B cell (primary cell): Measurements from ENCODE around the gene TRIM2. TPM values are rescaled to one million over a fixed set of nuclear protein-coding genes. Genes with fewer than 3 reads are reported as not detected.

Experiments used
- ATAC-seq: fragments of 200-7000 bp; cut with Tn5 transposase; one replicate; pipeline ENCODE4 v1.10.0; 2021; ENCODE audit warnings: low read depth, mild to moderate bottlenecking, moderate number of reproducible peaks, moderate library complexity
- CTCF ChIA-PET: fragments of 350-600 bp; sonication (Branson Sonifier 250); formaldehyde crosslinking; loops from one replicate; lab custom pipeline; 2021; ENCODE audit warnings: antibody characterized with exemption, inconsistent platforms; lab: Charles Lee
- POLR2A ChIA-PET: fragments of 350-600 bp; sonication (Branson Sonifier 250); formaldehyde crosslinking; loops from one replicate; lab custom pipeline; 2021; ENCODE audit warnings: antibody characterized with exemption; lab: Charles Lee
- DNase-seq: peaks from one replicate; pipeline ENCODE4 v3.0.0; 2013
- H2AFZ ChIP-seq: 2 replicates; pipeline ENCODE4 v1.6.1; 2012; ENCODE audit warnings: mild to moderate bottlenecking, low read depth, low read length; ENCODE audit not compliant: insufficient read depth, poor library complexity, severe bottlenecking
- H3K27ac ChIP-seq, 2 donors: 1 replicate in 1 of 2; 2 replicates in 1 of 2; pipeline ENCODE4 v1.5.1; 2012 to 2013; ENCODE audit warnings: low read length in 2 of 2, mild to moderate bottlenecking in 2 of 2, moderate library complexity in 1 of 2
- H3K27me3 ChIP-seq, 4 experiments: fragments of 200-600 bp in 1 of 4; sonication (generic) in 1 of 4; replicated peaks in 1 of 4; 1 replicate in 2 of 4; 2 replicates in 2 of 4; pipeline versions ENCODE4 v1.6.1 to v1.7.0; 2013 to 2016; ENCODE audit warnings: low read length in 3 of 4, mild to moderate bottlenecking in 2 of 4, mixed read lengths in 1 of 4, moderate library complexity in 1 of 4; ENCODE audit not compliant: insufficient read depth in 4 of 4, control insufficient read depth in 3 of 4; ENCODE audit errors: control extremely low read depth in 1 of 4
- H3K36me3 ChIP-seq, 2 experiments: replicated peaks in 1 of 2; 1 replicate in 1 of 2; 2 replicates in 1 of 2; pipeline versions ENCODE4 v1.6.1 to v1.7.1; 2013; ENCODE audit warnings: low read length in 1 of 2; ENCODE audit not compliant: insufficient read depth in 2 of 2, control insufficient read depth in 1 of 2; ENCODE audit errors: control extremely low read depth in 1 of 2, extremely low read depth in 1 of 2
- H3K4me1 ChIP-seq, 2 donors: fragments of 200-600 bp in 1 of 2; sonication (generic) in 1 of 2; 1 replicate in 1 of 2; 2 replicates in 1 of 2; pipeline versions ENCODE4 v1.5.1 to v1.6.1; 2013 to 2017; ENCODE audit warnings: low read length in 2 of 2; ENCODE audit not compliant: control insufficient read depth in 2 of 2, insufficient read depth in 2 of 2
- H3K4me2 ChIP-seq: replicated peaks from 2 replicates; pipeline ENCODE3; 2012; ENCODE audit warnings: mild to moderate bottlenecking, low read depth, low read length; ENCODE audit not compliant: poor library complexity, severe bottlenecking
- H3K4me3 ChIP-seq, 5 experiments: fragments of 200-600 bp in 1 of 5; sonication (generic) in 1 of 5; 1 replicate in 3 of 5; 2 replicates in 2 of 5; pipeline versions ENCODE4 v1.5.1 to v1.7.0; 2011 to 2016; ENCODE audit warnings: low read length in 4 of 5, mild to moderate bottlenecking in 4 of 5, low read depth in 2 of 5, control low read depth in 1 of 5, moderate library complexity in 1 of 5; ENCODE audit not compliant: insufficient read depth in 1 of 5; ENCODE audit errors: control extremely low read depth in 1 of 5, extremely low read depth in 1 of 5
- H3K79me2 ChIP-seq: fragments of 200-600 bp; sonication (generic); one replicate; pipeline ENCODE4 v1.6.0; 2016; ENCODE audit warnings: low read length; ENCODE audit not compliant: control insufficient read depth, insufficient read depth
- H3K9ac ChIP-seq: fragments of 200-600 bp; sonication (generic); 2 replicates; pipeline ENCODE4 v1.6.1; 2017; ENCODE audit warnings: mild to moderate bottlenecking, low read length, moderate library complexity
- H3K9me3 ChIP-seq, 3 donors: one replicate each; pipeline versions ENCODE4 v1.6.1 to v1.7.1; 2013; ENCODE audit warnings: low read length in 2 of 3; ENCODE audit not compliant: control insufficient read depth in 2 of 3, insufficient read depth in 1 of 3; ENCODE audit errors: control extremely low read depth in 1 of 3
- H4K20me1 ChIP-seq: 2 replicates; pipeline ENCODE4 v1.6.0; 2012; ENCODE audit warnings: mild to moderate bottlenecking, low read length; ENCODE audit not compliant: insufficient read depth, control insufficient read depth, poor library complexity, severe bottlenecking
- H3K27ac Mint-ChIP-seq: one replicate; pipeline ENCODE4 v1.8.0; 2021; ENCODE audit warnings: mixed read lengths
- H3K27me3 Mint-ChIP-seq: one replicate; pipeline ENCODE4 v1.8.0; 2021; ENCODE audit warnings: mixed read lengths
- H3K4me1 Mint-ChIP-seq: one replicate; pipeline ENCODE4 v1.8.0; 2021; ENCODE audit warnings: mixed read lengths
- H3K4me3 Mint-ChIP-seq: one replicate; pipeline ENCODE4 v1.8.0; 2021; ENCODE audit warnings: mixed read lengths
- H3K9me3 Mint-ChIP-seq: one replicate; pipeline ENCODE4 v1.8.0; 2022; ENCODE audit warnings: mixed read lengths; ENCODE audit not compliant: insufficient read depth
- EZH2 ChIP-seq: IDR thresholded peaks from 2 replicates; pipeline ENCODE4 v1.6.1; 2012; ENCODE audit warnings: borderline replicate concordance, low read depth, mild to moderate bottlenecking, moderate library complexity, low read length; ENCODE audit not compliant: insufficient read depth, poor library complexity, severe bottlenecking
- WGBS: methylation state at CpG from one replicate; pipeline ENCODE4 v1.1.5; 2013; ENCODE audit warnings: missing lambda C conversion rate; ENCODE audit not compliant: insufficient coverage; 5-methylcytosine and 5-hydroxymethylcytosine counted together
- intact Hi-C: fragments of 100-400 bp; cut with micrococcal nuclease; formaldehyde crosslinking; loops from one replicate; pipeline ENCODE4 v1.10.0; 2022
- polyA plus RNA-seq: library from polyadenylated mRNA; depleted of rRNA; stranded (reverse); fragments of >200 nt; gene quantifications from 2 replicates; pipeline ENCODE4 v1.2.3, GENCODE V29; 2012
- total RNA-seq, 2 donors: library from RNA; stranded (reverse); fragments of 120-200 nt in 1 of 2; gene quantifications; 1 replicate in 1 of 2; 2 replicates in 1 of 2; pipeline versions ENCODE4 v1.2.3 to v1.2.4, GENCODE V29; 2013 to 2022
- TF ChIP-seq, protein P1 (sequence below): fragments of 200-600 bp; IDR thresholded peaks from one replicate; pipeline ENCODE4 v1.8.0; 2022; ENCODE audit warnings: antibody characterized with exemption, mild to moderate bottlenecking

TRIM2 gene
- total and polyA plus RNA-seq, 2 donors (not counting 1 experiment from before 2014, with no cell fraction given): 1.2 to 6.4 TPM

DNA sequence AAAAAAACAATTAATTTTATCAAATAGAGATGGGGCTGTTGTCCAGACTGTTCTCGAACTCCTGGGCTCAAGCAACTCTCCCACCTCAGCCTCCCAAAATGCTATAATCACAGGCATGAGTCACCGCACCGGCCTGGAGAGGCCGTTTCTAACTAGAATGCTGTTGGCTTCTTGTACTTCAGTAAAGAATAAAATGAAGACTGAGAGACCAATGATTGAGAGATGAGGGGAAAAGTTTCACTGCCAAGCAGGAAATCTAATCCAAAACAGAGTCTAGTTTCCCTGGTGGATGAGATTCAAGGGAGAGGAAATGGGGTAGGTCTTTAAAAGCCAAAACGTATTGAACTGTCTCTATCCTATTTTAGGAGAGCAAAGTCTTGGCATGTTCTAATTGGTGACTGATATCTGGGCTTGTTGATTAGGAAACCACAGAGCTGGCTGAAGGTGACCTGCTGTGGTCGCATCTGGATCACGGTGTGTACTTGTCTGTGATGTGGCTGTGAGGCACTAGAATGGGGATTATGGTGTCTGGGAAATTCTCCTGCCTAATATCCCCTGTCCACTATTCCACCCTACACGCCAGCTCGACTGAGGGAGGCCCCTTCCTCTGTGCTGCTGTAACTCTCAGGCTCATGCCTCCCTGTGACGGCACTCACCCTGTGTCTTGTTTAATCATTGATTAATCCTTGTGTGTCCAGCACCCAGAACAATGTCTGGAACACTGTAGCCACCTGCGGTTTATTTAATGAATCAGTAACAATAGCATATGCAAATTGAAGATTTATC, 15.0 kb upstream of the TRIM2 start:
- Histone ChIP-seq H3K4me3 (no peak overlapping the region), H2AFZ (no peak overlapping the region), H3K9ac (no peak overlapping the region), H3K4me2 (no peak overlapping the region), H3K79me2 (no peaks in the 10 kb centered on the region), H4K20me1 (no peaks in the 10 kb centered on the region), H3K27me3 (peaks cover 0 to 7% (median 3%) of the 10 kb centered on the region in 4 experiments), H3K36me3 (no peaks in the 10 kb centered on the region), H3K4me1 (no peaks in the 10 kb centered on the region), H3K27ac (no peak overlapping the region), H3K9me3 (peaks cover 0 to 3% (median 0%) of the 10 kb centered on the region in 3 donors)
- no peaks in the 10 kb centered on the region for H3K9me3 Mint-ChIP-seq
- CTCF ChIA-PET: no interaction called here
- ATAC-seq (no peak), DNase-seq (no peak)
- H3K4me3 Mint-ChIP-seq: no peak overlapping the region
- no peak for TF ChIP-seq EZH2
- TF ChIP-seq, protein P1, sequence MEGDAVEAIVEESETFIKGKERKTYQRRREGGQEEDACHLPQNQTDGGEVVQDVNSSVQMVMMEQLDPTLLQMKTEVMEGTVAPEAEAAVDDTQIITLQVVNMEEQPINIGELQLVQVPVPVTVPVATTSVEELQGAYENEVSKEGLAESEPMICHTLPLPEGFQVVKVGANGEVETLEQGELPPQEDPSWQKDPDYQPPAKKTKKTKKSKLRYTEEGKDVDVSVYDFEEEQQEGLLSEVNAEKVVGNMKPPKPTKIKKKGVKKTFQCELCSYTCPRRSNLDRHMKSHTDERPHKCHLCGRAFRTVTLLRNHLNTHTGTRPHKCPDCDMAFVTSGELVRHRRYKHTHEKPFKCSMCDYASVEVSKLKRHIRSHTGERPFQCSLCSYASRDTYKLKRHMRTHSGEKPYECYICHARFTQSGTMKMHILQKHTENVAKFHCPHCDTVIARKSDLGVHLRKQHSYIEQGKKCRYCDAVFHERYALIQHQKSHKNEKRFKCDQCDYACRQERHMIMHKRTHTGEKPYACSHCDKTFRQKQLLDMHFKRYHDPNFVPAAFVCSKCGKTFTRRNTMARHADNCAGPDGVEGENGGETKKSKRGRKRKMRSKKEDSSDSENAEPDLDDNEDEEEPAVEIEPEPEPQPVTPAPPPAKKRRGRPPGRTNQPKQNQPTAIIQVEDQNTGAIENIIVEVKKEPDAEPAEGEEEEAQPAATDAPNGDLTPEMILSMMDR: no peak
- POLR2A ChIA-PET: no interaction called here
- 84% methylated on average over 7 of the region's 11 CpGs for WGBS
- no peaks in the 10 kb centered on the region for H3K4me1 Mint-ChIP-seq
- no peak overlapping the region for H3K27ac Mint-ChIP-seq
- intact Hi-C loops: no loop called here
- peaks cover 24% of the 10 kb centered on the region for H3K27me3 Mint-ChIP-seq

DNA sequence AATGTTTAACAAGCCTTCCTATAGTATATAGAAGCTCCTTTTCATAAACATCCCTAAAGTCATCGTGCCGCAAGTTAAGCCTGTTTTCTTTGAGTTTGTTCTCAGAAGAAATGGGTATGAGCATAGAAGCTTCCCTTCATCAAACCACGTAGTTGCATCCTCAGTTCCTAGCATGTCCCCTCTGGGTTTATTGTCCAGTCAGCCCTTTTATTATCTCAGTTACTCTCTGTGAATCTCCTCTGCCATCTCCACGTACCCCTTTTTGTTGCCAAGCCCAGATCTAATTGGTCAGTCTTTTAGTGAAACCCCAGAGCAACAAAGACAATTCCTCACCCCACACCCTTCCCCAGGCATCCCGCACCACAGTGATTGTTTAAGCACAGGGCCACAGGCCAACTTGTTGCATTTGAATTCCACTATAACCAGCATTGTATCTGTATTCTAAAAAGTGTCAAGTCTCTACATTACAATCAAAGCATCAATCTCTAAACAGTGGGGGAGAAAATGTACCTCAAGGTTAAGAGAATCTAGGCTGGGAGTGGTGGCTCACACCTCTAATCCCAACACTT, 12.4 kb upstream of the TRIM2 start:
- CTCF ChIA-PET: no interaction called here
- POLR2A ChIA-PET: no interaction called here
- no peak overlapping the region for H2AFZ ChIP-seq
- Mint-ChIP-seq H3K9me3 (no peaks in the 10 kb centered on the region), H3K4me3 (no peak overlapping the region), H3K27ac (no peak overlapping the region), H3K27me3 (peaks cover 16% of the 10 kb centered on the region), H3K4me1 (no peaks in the 10 kb centered on the region)
- H3K9me3 ChIP-seq: peaks cover 0 to 3% (median 0%) of the 10 kb centered on the region in 3 donors
- peaks cover 0 to 5% (median 0%) of the 10 kb centered on the region in 4 experiments for H3K27me3 ChIP-seq
- intact Hi-C loops: no loop called here
- 92% methylated on average over 2 of the region's 5 CpGs for WGBS
- no peaks in the 10 kb centered on the region for H3K79me2 ChIP-seq
- TF ChIP-seq, protein P1: no peak
- H3K9ac ChIP-seq: no peak overlapping the region
- H3K27ac ChIP-seq: no peak overlapping the region
- H4K20me1 ChIP-seq: no peaks in the 10 kb centered on the region
- DNase-seq: no peak
- no peak overlapping the region for H3K4me3 ChIP-seq
- ATAC-seq: no peak
- H3K4me1 ChIP-seq: no peaks in the 10 kb centered on the region
- no peaks in the 10 kb centered on the region for H3K36me3 ChIP-seq
- H3K4me2 ChIP-seq: no peak overlapping the region
